ENCODE data around the gene CBLC.

- TF ChIP-seq CTCF (IDR thresholded peaks at IDR 0.05) (no peak), EZH2 (IDR thresholded peaks at IDR 0.05; ENCODE audit: borderline replicate concordance, insufficient read depth, low read depth, low read length, poor library complexity, severe bottlenecking) (no peak)
These were observed 69.7 kb downstream of the CBLC start for GRCh38 chr19:44847144-44848035.

Measured in B cell (primary cell).